Activated CD4-positive, alpha-beta T cell treated with anti-CD3 and anti-CD28 coated beads, Interleukin-2, Interleukin-4, amounts not matched to agents 100 ng/mL and 50 ng/mL, durations not matched to agents 16 hours and 8 hours (primary cell): ENCODE measurements around the gene TCHP.
"Not testable (repeated sequence)": the region's sequence is repeated elsewhere in the genome, so short reads cannot be mapped to it uniquely, and the experiment has no call there.

Experiments used
- DNase-seq: peaks from one replicate; pipeline ENCODE4 v3.0.0-alpha.2; 2020; ENCODE audit warnings: low spot score

Gene TCHP

GRCh38 chr12:109899783-109900751, at the start of gene TCHP:
TSS of gene TCHP (plus strand) at chr12:109900274. CDS start at chr12:109903027, 2,753 bp downstream.
- DNase-seq: peak; percentile 81

GRCh38 chr12:109850518-109850917, 49.6 kb upstream of the TCHP start:
- not testable (repeated sequence) for DNase-seq

GRCh38 chr12:109855377-109855776, 44.7 kb upstream of the TCHP start:
- no peak for DNase-seq

- DNase-seq: no peak
Observed at GRCh38 chr12:109857715-109858114, 42.4 kb upstream of the TCHP start.

- DNase-seq: no peak
Observed at GRCh38 chr12:109858764-109859163, 41.3 kb upstream of the TCHP start.

GRCh38 chr12:109860977-109861376, 39.1 kb upstream of the TCHP start:
- no peak for DNase-seq

GRCh38 chr12:109861689-109862314, 38.3 kb upstream of the TCHP start:
- DNase-seq: no peak

GRCh38 chr12:109862491-109862890, 37.6 kb upstream of the TCHP start:
- not testable (repeated sequence) for DNase-seq

- DNase-seq: peak; percentile 14
Observed at GRCh38 chr12:109863847-109864712, 36.0 kb upstream of the TCHP start.

- DNase-seq: no peak
Observed at GRCh38 chr12:109864916-109865315, 35.2 kb upstream of the TCHP start.

- DNase-seq: peak; percentile 49
Observed at GRCh38 chr12:109868182-109869051, 31.7 kb upstream of the TCHP start.

GRCh38 chr12:109870648-109871047, 29.4 kb upstream of the TCHP start:
- DNase-seq: peak; percentile 22

GRCh38 chr12:109871668-109872314, 28.3 kb upstream of the TCHP start:
- DNase-seq: no peak

GRCh38 chr12:109873653-109874052, 26.4 kb upstream of the TCHP start:
- DNase-seq: no peak

GRCh38 chr12:109875572-109876131, 24.4 kb upstream of the TCHP start:
- DNase-seq: no peak

GRCh38 chr12:109876406-109876805, 23.7 kb upstream of the TCHP start:
- DNase-seq: no peak

GRCh38 chr12:109877504-109878246, 22.4 kb upstream of the TCHP start:
- DNase-seq: no peak

GRCh38 chr12:109878247-109878625, 21.8 kb upstream of the TCHP start:
- no peak for DNase-seq

GRCh38 chr12:109878749-109879148, 21.3 kb upstream of the TCHP start:
- no peak for DNase-seq
